ENCODE measurements around the gene ARHGAP40. TPM values are rescaled to one million over a fixed set of nuclear protein-coding genes. Genes with fewer than 3 reads are reported as not detected.

Gene ARHGAP40
- total and polyA plus RNA-seq, 2 of the 13 experiments (the other 11 are each of a cell fraction or from before 2014, with no cell fraction given): 0.75 to 2.1 TPM

DNA sequence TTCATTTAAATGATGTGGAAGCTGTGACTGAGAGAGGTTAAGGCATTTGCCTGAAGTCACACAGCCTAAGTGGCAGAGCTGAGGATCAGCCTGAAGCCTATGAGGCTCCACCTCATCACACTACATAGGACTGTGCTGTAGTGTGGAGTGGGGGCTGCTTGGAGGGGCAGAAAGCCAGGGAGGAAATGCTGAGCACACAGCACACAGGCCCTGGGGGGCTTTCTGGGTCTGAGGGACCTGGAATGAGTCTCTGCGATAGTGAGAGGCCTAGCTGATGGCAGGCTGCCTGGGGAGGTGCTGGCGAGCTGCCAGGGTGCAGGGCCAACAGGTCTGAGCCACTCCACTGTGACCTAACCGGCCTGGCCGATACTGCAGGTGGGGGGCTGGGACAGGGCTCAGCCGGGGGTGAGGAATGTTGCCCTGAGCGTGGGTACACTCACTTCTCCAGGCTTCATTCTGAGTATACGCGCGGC lies 2.2 kb upstream of the ARHGAP40 start (continued):
- TF ChIP-seq FOSL2 (CRISPR knock-in tag; IDR thresholded peaks at IDR 0.05) (no peak), ZNF382 (CRISPR knock-in tag; IDR thresholded peaks at IDR 0.05; ENCODE audit: borderline replicate concordance) (no peak), NFAT5 (CRISPR knock-in tag; IDR thresholded peaks at IDR 0.05) (no peak), GABPB1 (CRISPR knock-in tag; IDR thresholded peaks at IDR 0.05) (peak; percentile 49; the same call in 1 of the 2 replicates), ZNF644 (CRISPR knock-in tag; IDR thresholded peaks at IDR 0.05; ENCODE audit: low read depth) (peak; percentile 39; the same call in 1 of the 2 replicates), ZNF687 (CRISPR knock-in tag; IDR thresholded peaks at IDR 0.05) (peak; percentile 71), ARNTL (CRISPR knock-in tag; IDR thresholded peaks at IDR 0.05) (no peak), ZNF530 (CRISPR knock-in tag; IDR thresholded peaks at IDR 0.05; ENCODE audit: low read depth) (no peak), TEAD3 (CRISPR knock-in tag; optimal IDR thresholded peaks at IDR 0.05; ENCODE audit: borderline replicate concordance) (no peak), ISL2 (CRISPR knock-in tag; IDR thresholded peaks at IDR 0.05) (no peak), THAP11 (CRISPR knock-in tag; IDR thresholded peaks at IDR 0.05) (0 out of 2 replicates have a peak, but pooled peaks have one; percentile 20), NFYB (CRISPR knock-in tag; IDR thresholded peaks at IDR 0.05) (no peak), FLYWCH1 (CRISPR knock-in tag; IDR thresholded peaks at IDR 0.05) (no peak)
- TF ChIP-seq, protein P1, sequence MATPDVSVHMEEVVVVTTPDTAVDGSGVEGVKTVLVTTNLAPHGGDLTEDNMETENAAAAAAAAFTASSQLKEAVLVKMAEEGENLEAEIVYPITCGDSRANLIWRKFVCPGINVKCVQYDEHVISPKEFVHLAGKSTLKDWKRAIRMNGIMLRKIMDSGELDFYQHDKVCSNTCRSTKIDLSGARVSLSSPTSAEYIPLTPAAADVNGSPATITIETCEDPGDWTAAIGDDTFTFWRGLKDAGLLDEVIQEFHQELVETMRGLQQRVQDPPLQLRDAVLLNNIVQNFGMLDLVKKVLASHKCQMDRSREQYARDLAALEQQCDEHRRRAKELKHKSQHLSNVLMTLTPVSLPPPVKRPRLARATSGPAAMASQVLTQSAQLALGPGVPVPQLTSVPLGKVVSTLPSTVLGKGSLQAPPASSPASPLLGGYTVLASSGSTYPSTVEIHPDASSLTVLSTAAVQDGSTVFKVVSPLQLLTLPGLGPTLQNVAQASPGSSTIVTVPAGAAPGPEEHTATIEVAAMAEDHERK (CRISPR knock-in tag; IDR thresholded peaks at IDR 0.05; ENCODE audit: low read depth): no peak
- TF ChIP-seq, protein P2, sequence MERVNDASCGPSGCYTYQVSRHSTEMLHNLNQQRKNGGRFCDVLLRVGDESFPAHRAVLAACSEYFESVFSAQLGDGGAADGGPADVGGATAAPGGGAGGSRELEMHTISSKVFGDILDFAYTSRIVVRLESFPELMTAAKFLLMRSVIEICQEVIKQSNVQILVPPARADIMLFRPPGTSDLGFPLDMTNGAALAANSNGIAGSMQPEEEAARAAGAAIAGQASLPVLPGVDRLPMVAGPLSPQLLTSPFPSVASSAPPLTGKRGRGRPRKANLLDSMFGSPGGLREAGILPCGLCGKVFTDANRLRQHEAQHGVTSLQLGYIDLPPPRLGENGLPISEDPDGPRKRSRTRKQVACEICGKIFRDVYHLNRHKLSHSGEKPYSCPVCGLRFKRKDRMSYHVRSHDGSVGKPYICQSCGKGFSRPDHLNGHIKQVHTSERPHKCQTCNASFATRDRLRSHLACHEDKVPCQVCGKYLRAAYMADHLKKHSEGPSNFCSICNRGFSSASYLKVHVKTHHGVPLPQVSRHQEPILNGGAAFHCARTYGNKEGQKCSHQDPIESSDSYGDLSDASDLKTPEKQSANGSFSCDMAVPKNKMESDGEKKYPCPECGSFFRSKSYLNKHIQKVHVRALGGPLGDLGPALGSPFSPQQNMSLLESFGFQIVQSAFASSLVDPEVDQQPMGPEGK (CRISPR knock-in tag; IDR thresholded peaks at IDR 0.05): peak; percentile 53; the same call in 1 of the 2 replicates
